ENCODE results near the gene STAT3.

DNA sequence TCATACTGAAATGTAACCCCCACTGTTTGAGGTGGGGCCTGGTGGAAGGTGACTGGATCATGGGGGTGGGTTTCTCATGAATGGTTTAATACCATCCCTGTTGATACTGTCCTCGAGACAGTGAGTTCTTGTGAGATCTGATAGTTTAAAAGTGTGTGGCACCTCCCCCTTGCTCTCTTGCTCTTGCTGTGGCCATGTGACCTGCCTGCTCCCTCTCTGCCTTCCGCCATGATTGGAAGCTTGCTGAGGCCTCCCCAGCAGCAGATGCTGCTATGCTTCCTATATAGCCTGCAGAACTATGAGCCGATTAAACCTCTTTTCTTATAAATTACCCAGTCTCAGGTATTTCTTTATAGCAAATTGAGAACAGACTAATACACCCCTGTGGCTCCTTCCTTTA, 40.6 kb downstream of the STAT3 start:
- TF ChIP-seq, protein P1, sequence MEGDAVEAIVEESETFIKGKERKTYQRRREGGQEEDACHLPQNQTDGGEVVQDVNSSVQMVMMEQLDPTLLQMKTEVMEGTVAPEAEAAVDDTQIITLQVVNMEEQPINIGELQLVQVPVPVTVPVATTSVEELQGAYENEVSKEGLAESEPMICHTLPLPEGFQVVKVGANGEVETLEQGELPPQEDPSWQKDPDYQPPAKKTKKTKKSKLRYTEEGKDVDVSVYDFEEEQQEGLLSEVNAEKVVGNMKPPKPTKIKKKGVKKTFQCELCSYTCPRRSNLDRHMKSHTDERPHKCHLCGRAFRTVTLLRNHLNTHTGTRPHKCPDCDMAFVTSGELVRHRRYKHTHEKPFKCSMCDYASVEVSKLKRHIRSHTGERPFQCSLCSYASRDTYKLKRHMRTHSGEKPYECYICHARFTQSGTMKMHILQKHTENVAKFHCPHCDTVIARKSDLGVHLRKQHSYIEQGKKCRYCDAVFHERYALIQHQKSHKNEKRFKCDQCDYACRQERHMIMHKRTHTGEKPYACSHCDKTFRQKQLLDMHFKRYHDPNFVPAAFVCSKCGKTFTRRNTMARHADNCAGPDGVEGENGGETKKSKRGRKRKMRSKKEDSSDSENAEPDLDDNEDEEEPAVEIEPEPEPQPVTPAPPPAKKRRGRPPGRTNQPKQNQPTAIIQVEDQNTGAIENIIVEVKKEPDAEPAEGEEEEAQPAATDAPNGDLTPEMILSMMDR (IDR thresholded peaks at IDR 0.05), result no peak
- TF ChIP-seq POLR2AphosphoS5 (IDR thresholded peaks at IDR 0.05) (no peak), POLR2A (IDR thresholded peaks at IDR 0.05) (no peak), EP300 (IDR thresholded peaks at IDR 0.05) (no peak)
